Esophagus squamous epithelium (tissue), 5 donors: ENCODE data around the gene ATF2. TPM values are rescaled to one million over a fixed set of nuclear protein-coding genes. Genes with fewer than 3 reads are reported as not detected.

Source experiments
- DNase-seq: peaks from one replicate; lab custom pipeline; 2025; lab: John Stamatoyannopoulos, UW
- H3K27ac ChIP-seq, 4 donors: fragments of 200-600 bp; sonication (generic); one replicate each; pipeline ENCODE4 v1.5.1; 2016 to 2019; ENCODE audit warnings: mild to moderate bottlenecking in 1 of 4
- H3K27me3 ChIP-seq, 4 donors: fragments of 200-600 bp; sonication (generic); 1 replicate in 3 of 4; 2 replicates in 1 of 4; pipeline versions ENCODE4 v1.5.1 to v1.6.0; 2017 to 2021; ENCODE audit warnings: antibody characterized with exemption in 1 of 4
- H3K36me3 ChIP-seq, 3 donors: fragments of 200-600 bp; sonication (generic); one replicate each; pipeline ENCODE4 v1.5.1; 2016 to 2019
- H3K4me1 ChIP-seq, 3 donors: fragments of 200-600 bp; sonication (generic); one replicate each; pipeline ENCODE4 v1.5.1; 2017 to 2019
- H3K4me3 ChIP-seq, 4 donors: fragments of 200-600 bp; sonication (generic); 1 replicate in 3 of 4; 2 replicates in 1 of 4; pipeline ENCODE4 v1.5.1; 2016 to 2019; ENCODE audit warnings: mild to moderate bottlenecking in 2 of 4, moderate library complexity in 1 of 4
- H3K9me3 ChIP-seq, 3 donors: fragments of 200-600 bp; sonication (generic); one replicate each; pipeline ENCODE4 v1.5.1; 2016 to 2019
- POLR2A ChIP-seq, 4 donors: fragments of 450-650 bp; IDR thresholded peaks; one replicate each; pipeline ENCODE4 v1.6.1; 2017; ENCODE audit warnings: antibody characterized with exemption in 4 of 4, mild to moderate bottlenecking in 4 of 4, moderate library complexity in 3 of 4
- whole genome bisulfite sequencing, 2 donors: methylation state at CpG; one replicate each; pipeline ENCODE4 v1.1.5; 2018; 5-methylcytosine and 5-hydroxymethylcytosine counted together
- intact Hi-C: fragments of 100-400 bp; cut with DNase I; formaldehyde crosslinking; loops from one replicate; pipeline ENCODE4 v1.15.0; 2022
- total RNA-seq, 4 donors: library from RNA; depleted of rRNA; stranded (reverse); fragments of >200 nt; gene quantifications; one replicate each; pipeline ENCODE4 v1.1.0, GENCODE V29; 2016
- TF ChIP-seq, protein P1 (sequence below), 6 experiments: fragments of 450-650 bp in 4 of 6; fragments of 200-600 bp in 2 of 6; sonication (generic) in 2 of 6; IDR thresholded peaks; one replicate each; pipeline ENCODE4 v1.5.1; 2016 to 2019; ENCODE audit warnings: antibody characterized with exemption in 6 of 6, mild to moderate bottlenecking in 4 of 6, moderate library complexity in 4 of 6
- donor health status: DM: yes; HTN: yes; CAD: no.

The ATF2 gene
- total RNA-seq, 4 donors from 2014 or later: 9.9 to 40.1 (median 18.0) TPM

DNA sequence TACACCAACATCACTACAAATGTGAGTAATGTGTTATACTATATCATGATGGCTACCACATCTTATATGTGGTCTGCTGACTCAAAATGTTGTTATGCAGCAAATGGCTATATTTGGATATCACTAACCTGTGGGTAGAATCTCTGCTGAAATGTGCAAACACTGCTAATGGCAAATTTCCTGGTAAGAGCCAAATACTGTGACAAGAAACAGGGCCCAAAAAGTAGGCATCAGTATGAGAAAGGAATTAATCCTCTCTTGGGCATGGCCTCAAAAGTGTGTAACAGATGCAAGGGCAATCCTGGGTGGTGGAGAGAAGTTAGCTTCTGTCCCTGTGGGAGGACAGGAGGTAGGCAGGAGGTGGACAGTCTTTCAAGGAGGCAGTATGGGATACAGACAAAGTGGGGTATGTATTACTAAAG lies 13.3 kb downstream of the ATF2 start:
- Histone ChIP-seq H3K4me3 (no peak overlapping the region), H3K36me3 (peaks cover 0 to 10% (median 0%) of the 10 kb centered on the region in 3 donors), H3K27me3 (no peaks in the 10 kb centered on the region), H3K9me3 (no peaks in the 10 kb centered on the region), H3K4me1 (peaks cover 0 to 30% (median 0%) of the 10 kb centered on the region in 3 donors), H3K27ac (no peak overlapping the region)
- TF ChIP-seq, protein P1, sequence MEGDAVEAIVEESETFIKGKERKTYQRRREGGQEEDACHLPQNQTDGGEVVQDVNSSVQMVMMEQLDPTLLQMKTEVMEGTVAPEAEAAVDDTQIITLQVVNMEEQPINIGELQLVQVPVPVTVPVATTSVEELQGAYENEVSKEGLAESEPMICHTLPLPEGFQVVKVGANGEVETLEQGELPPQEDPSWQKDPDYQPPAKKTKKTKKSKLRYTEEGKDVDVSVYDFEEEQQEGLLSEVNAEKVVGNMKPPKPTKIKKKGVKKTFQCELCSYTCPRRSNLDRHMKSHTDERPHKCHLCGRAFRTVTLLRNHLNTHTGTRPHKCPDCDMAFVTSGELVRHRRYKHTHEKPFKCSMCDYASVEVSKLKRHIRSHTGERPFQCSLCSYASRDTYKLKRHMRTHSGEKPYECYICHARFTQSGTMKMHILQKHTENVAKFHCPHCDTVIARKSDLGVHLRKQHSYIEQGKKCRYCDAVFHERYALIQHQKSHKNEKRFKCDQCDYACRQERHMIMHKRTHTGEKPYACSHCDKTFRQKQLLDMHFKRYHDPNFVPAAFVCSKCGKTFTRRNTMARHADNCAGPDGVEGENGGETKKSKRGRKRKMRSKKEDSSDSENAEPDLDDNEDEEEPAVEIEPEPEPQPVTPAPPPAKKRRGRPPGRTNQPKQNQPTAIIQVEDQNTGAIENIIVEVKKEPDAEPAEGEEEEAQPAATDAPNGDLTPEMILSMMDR (IDR thresholded peaks at IDR 0.05): no peak
- TF ChIP-seq POLR2A (IDR thresholded peaks at IDR 0.05): no peak
- intact Hi-C loops: no loop called here
- DNase-seq: no peak

DNA sequence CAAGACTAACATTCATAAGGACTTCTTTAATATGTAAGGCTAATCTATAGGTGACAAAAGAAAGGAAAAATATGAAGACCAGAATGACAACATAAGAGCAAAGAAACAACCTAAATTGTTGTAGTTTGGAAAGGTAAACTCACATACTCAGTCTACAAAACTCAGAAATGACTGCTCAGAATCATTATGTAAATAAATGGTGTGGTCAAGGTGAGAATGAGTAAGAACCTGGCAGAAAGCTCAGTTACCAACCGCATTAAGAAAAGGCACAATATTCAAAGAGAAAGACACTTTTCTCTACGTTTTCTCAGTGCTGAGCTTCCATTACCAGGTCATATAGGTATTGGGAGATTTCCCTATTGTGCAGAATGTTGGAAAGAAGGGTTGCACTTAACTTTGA lies 15.8 kb downstream of the ATF2 start:
- Histone ChIP-seq H3K4me3 (no peak overlapping the region), H3K27me3 (no peaks in the 10 kb centered on the region), H3K27ac (no peak overlapping the region), H3K36me3 (peaks cover 0 to 20% (median 0%) of the 10 kb centered on the region in 3 donors), H3K9me3 (no peaks in the 10 kb centered on the region), H3K4me1 (peaks cover 0 to 30% (median 0%) of the 10 kb centered on the region in 3 donors)
- intact Hi-C loops: no loop called here
- 51 to 61% methylated on average over 2 of the region's 2 CpGs for WGBS, 2 donors
- DNase-seq: no peak
- TF ChIP-seq, protein P1 (IDR thresholded peaks at IDR 0.05): no peak
- TF ChIP-seq POLR2A (IDR thresholded peaks at IDR 0.05): no peak

DNA sequence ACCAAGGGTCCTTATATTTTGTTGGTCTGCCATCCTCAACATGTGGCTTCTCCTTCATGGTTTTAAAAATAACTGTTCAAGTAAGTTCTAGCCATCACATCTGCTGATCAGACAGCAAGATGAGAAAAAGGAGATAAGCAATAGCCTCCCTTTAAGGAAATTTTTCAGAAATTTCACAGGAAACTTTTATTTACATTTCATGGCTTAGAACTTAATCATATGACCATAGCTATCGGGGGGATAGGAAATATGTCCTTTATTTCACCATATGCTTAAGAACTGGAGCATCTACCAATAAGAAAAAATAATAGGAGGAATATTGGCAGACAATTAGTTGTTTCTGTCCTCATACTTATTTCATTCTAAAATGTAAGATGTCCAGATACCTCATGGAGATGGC lies 16.2 kb downstream of the ATF2 start:
- Histone ChIP-seq H3K36me3 (peaks cover 0 to 20% (median 0%) of the 10 kb centered on the region in 3 donors), H3K4me1 (peaks cover 0 to 30% (median 0%) of the 10 kb centered on the region in 3 donors)
- WGBS, 2 donors: 75 to 89% methylated on average over 1 of the region's 1 CpG

DNA sequence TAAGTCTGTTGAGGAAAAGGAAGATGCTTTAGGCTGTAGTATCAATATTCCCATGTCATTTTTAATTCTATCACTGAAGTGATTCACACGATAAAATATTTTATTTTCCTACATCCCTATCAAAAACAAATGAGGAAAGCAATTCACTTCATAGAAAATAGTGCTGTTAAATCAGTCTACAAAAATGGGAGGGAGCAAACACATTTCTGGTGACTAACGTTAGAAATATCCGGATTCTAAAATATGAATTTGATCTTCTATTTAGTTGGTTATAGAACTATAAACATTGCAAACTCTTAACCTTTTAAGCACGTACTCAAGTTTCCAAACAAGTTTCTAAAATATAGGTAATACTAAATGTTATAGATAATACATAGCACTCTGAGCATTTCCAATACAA lies 20.8 kb downstream of the ATF2 start:
- TF ChIP-seq, protein P1 (IDR thresholded peaks at IDR 0.05): no peak
- TF ChIP-seq POLR2A (IDR thresholded peaks at IDR 0.05): no peak
- no peaks in the 10 kb centered on the region for H3K9me3 ChIP-seq
- H3K4me1 ChIP-seq: peaks cover 0 to 8% (median 0%) of the 10 kb centered on the region in 3 donors
- no peaks in the 10 kb centered on the region for H3K27me3 ChIP-seq
- no peak overlapping the region for H3K4me3 ChIP-seq
- peaks cover 0 to 35% (median 0%) of the 10 kb centered on the region in 3 donors for H3K36me3 ChIP-seq
- 71% methylated on average over 4 of the region's 4 CpGs for WGBS, 2 donors
- no peak overlapping the region for H3K27ac ChIP-seq
- DNase-seq: no peak
- intact Hi-C loops: no loop called here

More for the DNA sequence above, 16.2 kb downstream of the ATF2 start:
- Histone ChIP-seq H3K27me3 (no peaks in the 10 kb centered on the region), H3K9me3 (no peaks in the 10 kb centered on the region), H3K4me3 (no peak overlapping the region), H3K27ac (no peak overlapping the region)
- TF ChIP-seq POLR2A (IDR thresholded peaks at IDR 0.05): no peak
- TF ChIP-seq, protein P1 (IDR thresholded peaks at IDR 0.05): no peak
- intact Hi-C loops: no loop called here
- DNase-seq: no peak

DNA sequence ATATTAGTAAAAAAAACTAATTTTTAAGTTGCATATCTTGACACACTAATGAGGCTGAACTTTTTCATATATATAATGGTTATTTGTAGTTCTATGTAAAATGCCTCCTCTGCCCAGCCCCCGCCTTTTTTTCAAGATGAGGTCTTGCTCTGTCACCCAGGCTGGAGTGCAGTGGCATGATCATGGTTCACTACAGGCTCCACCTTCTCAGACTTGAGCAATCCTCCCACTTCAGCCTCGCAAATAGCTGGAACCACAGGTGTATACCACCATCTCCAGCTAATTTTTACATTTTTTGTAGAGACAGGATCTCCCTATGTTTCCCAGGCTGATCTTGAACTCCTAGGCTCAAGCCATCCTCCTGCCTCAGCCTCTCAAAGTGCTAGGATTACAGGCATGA lies 24.3 kb downstream of the ATF2 start:
- no peak for TF ChIP-seq POLR2A (IDR thresholded peaks at IDR 0.05)
- TF ChIP-seq, protein P1 (IDR thresholded peaks at IDR 0.05): no peak
- H3K9me3 ChIP-seq: no peaks in the 10 kb centered on the region
- no peak overlapping the region for H3K4me3 ChIP-seq
- no peaks in the 10 kb centered on the region for H3K4me1 ChIP-seq
- DNase-seq: no peak
- H3K27me3 ChIP-seq: no peaks in the 10 kb centered on the region
- peaks cover 0 to 16% (median 0%) of the 10 kb centered on the region in 3 donors for H3K36me3 ChIP-seq
- 95 to 100% methylated on average over 2 of the region's 2 CpGs for WGBS, 2 donors
- intact Hi-C loops: no loop called here
- H3K27ac ChIP-seq: no peak overlapping the region
